H9 (cell line): ENCODE measurements around the gene TSNAX. TPM values are rescaled to one million over a fixed set of nuclear protein-coding genes. Genes with fewer than 3 reads are reported as not detected.

ENCODE experiments used
- DNase-seq: peaks from one replicate; pipeline ENCODE4 v3.0.0-alpha.2; 2017
- H2AFZ ChIP-seq: one replicate; pipeline ENCODE4 v1.6.1; 2013; ENCODE audit warnings: mild to moderate bottlenecking, low read length, control low read depth, moderate library complexity
- H2AK5ac ChIP-seq: 2 replicates; pipeline ENCODE4 v1.6.1; 2013; ENCODE audit warnings: low read length, control low read depth, mixed read lengths; ENCODE audit not compliant: insufficient read length
- H2BK120ac ChIP-seq: one replicate; pipeline ENCODE4 v1.6.1; 2013; ENCODE audit warnings: low read depth, mild to moderate bottlenecking, low read length, control low read depth, inconsistent platforms; ENCODE audit not compliant: poor library complexity, severe bottlenecking
- H2BK12ac ChIP-seq: 2 replicates; pipeline ENCODE4 v1.6.1; 2013; ENCODE audit warnings: low read length, control low read depth, mixed read lengths, low read depth; ENCODE audit not compliant: insufficient read length
- H2BK15ac ChIP-seq: 2 replicates; pipeline ENCODE4 v1.6.1; 2013; ENCODE audit warnings: low read depth, low read length, control low read depth
- H2BK20ac ChIP-seq: one replicate; pipeline ENCODE4 v1.6.1; 2013; ENCODE audit warnings: low read depth, mild to moderate bottlenecking, low read length, control low read depth, inconsistent platforms; ENCODE audit not compliant: poor library complexity, severe bottlenecking
- H2BK5ac ChIP-seq: 2 replicates; pipeline ENCODE4 v1.6.1; 2013; ENCODE audit warnings: low read length, control low read depth, mixed read lengths; ENCODE audit not compliant: insufficient read length
- H3K14ac ChIP-seq: 2 replicates; pipeline ENCODE4 v1.6.1; 2013; ENCODE audit warnings: low read length, control low read depth; ENCODE audit not compliant: insufficient read depth
- H3K18ac ChIP-seq: 2 replicates; pipeline ENCODE4 v1.6.1; 2013; ENCODE audit warnings: low read depth, mild to moderate bottlenecking, mixed read lengths, low read length, control low read depth; ENCODE audit not compliant: insufficient read length
- H3K23ac ChIP-seq: 2 replicates; pipeline ENCODE4 v1.6.1; 2013; ENCODE audit warnings: low read length, control low read depth, mixed read lengths, low read depth; ENCODE audit not compliant: insufficient read length
- H3K23me2 ChIP-seq: 2 replicates; pipeline ENCODE4 v1.6.1; 2013; ENCODE audit warnings: low read depth, mild to moderate bottlenecking, mixed read lengths, low read length, control low read depth; ENCODE audit not compliant: insufficient read length, poor library complexity, severe bottlenecking
- H3K27ac ChIP-seq: 2 replicates; pipeline ENCODE4 v1.5.1; 2013; ENCODE audit warnings: low read length, control low read depth, mixed read lengths, low read depth; ENCODE audit not compliant: insufficient read length
- H3K27me3 ChIP-seq: 2 replicates; pipeline ENCODE4 v1.6.1; 2013; ENCODE audit warnings: low read length, control low read depth, inconsistent platforms; ENCODE audit not compliant: insufficient read depth
- H3K4ac ChIP-seq: 2 replicates; pipeline ENCODE4 v1.6.1; 2013; ENCODE audit warnings: low read depth, mild to moderate bottlenecking, control low read depth, inconsistent platforms, low read length, moderate library complexity
- H3K4me1 ChIP-seq: 2 replicates; pipeline ENCODE4 v1.6.1; 2013; ENCODE audit warnings: low read length, control low read depth, inconsistent platforms; ENCODE audit not compliant: insufficient read depth
- H3K4me2 ChIP-seq: 2 replicates; pipeline ENCODE4 v1.6.1; 2013; ENCODE audit warnings: low read length, control low read depth, mixed read lengths; ENCODE audit not compliant: insufficient read length, insufficient read depth
- H3K56ac ChIP-seq: 2 replicates; pipeline ENCODE4 v1.6.1; 2013; ENCODE audit warnings: low read depth, mild to moderate bottlenecking, mixed read lengths, low read length, control low read depth; ENCODE audit not compliant: insufficient read length
- H3K79me1 ChIP-seq: 2 replicates; pipeline ENCODE4 v1.6.1; 2013; ENCODE audit warnings: low read depth, mild to moderate bottlenecking, moderate library complexity, low read length, control low read depth, inconsistent platforms; ENCODE audit not compliant: insufficient read depth, poor library complexity, severe bottlenecking
- H3K79me2 ChIP-seq: 2 replicates; pipeline ENCODE4 v1.6.1; 2013; ENCODE audit warnings: low read length, control low read depth, inconsistent platforms; ENCODE audit not compliant: insufficient read depth
- H3K9ac ChIP-seq: 2 replicates; pipeline ENCODE4 v1.6.1; 2013; ENCODE audit warnings: low read length, control low read depth, mixed read lengths; ENCODE audit not compliant: insufficient read length; ENCODE audit errors: extremely low read depth
- H3K9me3 ChIP-seq: one replicate; pipeline ENCODE4 v1.6.1; 2013; ENCODE audit warnings: low read depth, low read length, inconsistent platforms; ENCODE audit not compliant: control insufficient read depth
- H3T11ph ChIP-seq: one replicate; pipeline ENCODE4 v1.6.1; 2013; ENCODE audit warnings: mild to moderate bottlenecking, low read length, control low read depth, inconsistent platforms
- H4K20me1 ChIP-seq: one replicate; pipeline ENCODE4 v1.6.1; 2013; ENCODE audit not compliant: control insufficient read depth, insufficient read length, insufficient read depth
- H4K5ac ChIP-seq: 2 replicates; pipeline ENCODE4 v1.6.1; 2013; ENCODE audit warnings: low read depth, mild to moderate bottlenecking, mixed read lengths, low read length, control low read depth; ENCODE audit not compliant: insufficient read length
- H4K8ac ChIP-seq: replicated peaks from 2 replicates; pipeline ENCODE4 v1.6.1; 2013; ENCODE audit warnings: low read length, control low read depth, mixed read lengths, low read depth; ENCODE audit not compliant: insufficient read length
- H4K91ac ChIP-seq: 2 replicates; pipeline ENCODE4 v1.6.1; 2013; ENCODE audit warnings: low read depth, mild to moderate bottlenecking, moderate library complexity, mixed read lengths, low read length, control low read depth; ENCODE audit not compliant: insufficient read length
- H3K27ac Mint-ChIP-seq, 3 experiments: 2 replicates in 2 of 3; 3 replicates in 1 of 3; pipeline ENCODE4 v1.8.0; 2020 to 2021; ENCODE audit warnings: mixed read lengths in 3 of 3, mild to moderate bottlenecking in 1 of 3, moderate library complexity in 1 of 3
- H3K27me3 Mint-ChIP-seq: 2 replicates; pipeline ENCODE4 v1.8.0; 2021; ENCODE audit warnings: low read depth, mild to moderate bottlenecking, moderate library complexity, mixed read lengths
- H3K36me3 Mint-ChIP-seq, 3 experiments: 2 replicates in 2 of 3; 3 replicates in 1 of 3; pipeline ENCODE4 v1.8.0; 2020 to 2021; ENCODE audit warnings: low read depth in 3 of 3, mixed read lengths in 3 of 3; ENCODE audit not compliant: insufficient read depth in 1 of 3
- H3K4me1 Mint-ChIP-seq, 2 experiments: 2 replicates each; pipeline ENCODE4 v1.8.0; 2020; ENCODE audit warnings: mixed read lengths in 2 of 2
- H3K4me3 Mint-ChIP-seq, 2 experiments: 2 replicates in 1 of 2; 3 replicates in 1 of 2; pipeline ENCODE4 v1.8.0; 2020 to 2021; ENCODE audit warnings: mild to moderate bottlenecking in 2 of 2, mixed read lengths in 2 of 2, moderate library complexity in 1 of 2
- H3K9me3 Mint-ChIP-seq, 2 experiments: 2 replicates in 1 of 2; 3 replicates in 1 of 2; pipeline ENCODE4 v1.8.0; 2020; ENCODE audit warnings: mild to moderate bottlenecking in 2 of 2, mixed read lengths in 2 of 2, moderate library complexity in 1 of 2
- CTCF ChIP-seq: fragments of 200-600 bp; sonication (generic); conservative IDR thresholded peaks from 3 replicates; pipeline ENCODE4 v1.8.0; 2021; ENCODE audit warnings: antibody characterized with exemption, mild to moderate bottlenecking
- WGBS: extraction: QIAGEN DNeasy Blood & Tissue Kit; methylation state at CpG from one replicate; pipeline ENCODE4 v1.1.7; 2013; ENCODE audit warnings: missing lambda C conversion rate, low lambda C conversion rate, mixed read lengths; ENCODE audit not compliant: insufficient read length; ENCODE audit errors: extremely low coverage; 5-methylcytosine and 5-hydroxymethylcytosine counted together
- total RNA-seq: library from RNA; stranded (reverse); gene quantifications from 2 replicates; pipeline ENCODE4 v1.2.1, GENCODE V29; 2021

Gene TSNAX
- total RNA-seq, 1 experiment from 2014 or later = 39.9 TPM

- Mint-ChIP-seq H3K36me3 (no peaks in the 10 kb centered on the region), H3K27ac (no peak overlapping the region; a peak in 1 of 7 replicates), H3K4me1 (peaks cover 8% of the 10 kb centered on the region in 2 experiments), H3K27me3 (peaks cover 8% of the 10 kb centered on the region), H3K9me3 (0 out of 5 replicates have a peak, but pooled peaks cover 0 to 2% of the 10 kb centered on the region in 2 experiments), H3K4me3 (no peak overlapping the region)
- Histone ChIP-seq H4K8ac (no peak overlapping the region), H2BK5ac (no peak overlapping the region), H3K79me1 (no peaks in the 10 kb centered on the region), H2BK15ac (no peak overlapping the region), H4K5ac (no peak overlapping the region), H4K91ac (no peak overlapping the region), H3K4ac (no peak overlapping the region), H3K56ac (no peak overlapping the region), H3K23me2 (no peaks in the 10 kb centered on the region), H3K27me3 (no peaks in the 10 kb centered on the region), H3K27ac (no peak overlapping the region), H3T11ph (no peak overlapping the region), H3K4me2 (no peak overlapping the region), H2BK20ac (no peak overlapping the region), H2BK12ac (no peak overlapping the region), H3K79me2 (no peaks in the 10 kb centered on the region), H3K23ac (no peak overlapping the region), H3K14ac (no peak overlapping the region), H2AK5ac (no peak overlapping the region), H3K9me3 (no peaks in the 10 kb centered on the region), H3K18ac (no peak overlapping the region), H3K4me1 (no peaks in the 10 kb centered on the region), H4K20me1 (no peaks in the 10 kb centered on the region), H3K9ac (no peak overlapping the region), H2BK120ac (no peak overlapping the region), H2AFZ (no peak overlapping the region)
- no peak for TF ChIP-seq CTCF
- no CpG with 5 or more reads among the region's 6 CpGs for WGBS
- no peak for DNase-seq
Observed at GRCh38 chr1:231508497-231508896, 20.0 kb upstream of the TSNAX start.
